Transverse colon (tissue), 4 donors: ENCODE data around the gene ARL8B. TPM values are rescaled to one million over a fixed set of nuclear protein-coding genes. Genes with fewer than 3 reads are reported as not detected.
A peak's percentile ranks its signal among the peaks of the same experiment; 100 is the strongest.

Experiments used
- DNase-seq: peaks from one replicate; pipeline ENCODE4 v3.0.0-alpha.2; 2019
- H3K27ac ChIP-seq, 4 donors: fragments of 200-600 bp; sonication (generic); 2 replicates each; pipeline ENCODE4 v1.5.1; 2016 to 2018; ENCODE audit warnings: inconsistent platforms in 4 of 4
- H3K27me3 ChIP-seq: fragments of 200-600 bp; sonication (generic); 2 replicates; pipeline ENCODE4 v1.5.1; 2017; ENCODE audit warnings: inconsistent platforms
- H3K36me3 ChIP-seq, 4 donors: fragments of 200-600 bp; sonication (generic); 2 replicates each; pipeline ENCODE4 v1.5.1; 2017 to 2019; ENCODE audit warnings: inconsistent platforms in 4 of 4
- H3K4me1 ChIP-seq, 4 donors: fragments of 200-600 bp; sonication (generic); 2 replicates each; pipeline ENCODE4 v1.5.1; 2017 to 2020; ENCODE audit warnings: inconsistent platforms in 4 of 4
- H3K4me3 ChIP-seq, 4 donors: fragments of 200-600 bp; sonication (generic); 1 replicate in 1 of 4; 2 replicates in 3 of 4; pipeline versions ENCODE4 v1.5.1 to v1.6.1; 2017 to 2019; ENCODE audit warnings: inconsistent platforms in 4 of 4
- H3K9me3 ChIP-seq, 2 donors: fragments of 200-600 bp; sonication (generic); 2 replicates each; pipeline ENCODE4 v1.5.1; 2017 to 2019; ENCODE audit warnings: inconsistent platforms in 2 of 2
- CTCF ChIP-seq, 5 experiments: fragments of 200-600 bp in 3 of 5; fragments of 450-650 bp in 2 of 5; sonication (generic) in 3 of 5; IDR thresholded peaks; 1 replicate in 2 of 5; 2 replicates in 3 of 5; pipeline ENCODE4 v1.5.1; 2016 to 2017; ENCODE audit warnings: antibody characterized with exemption in 5 of 5, inconsistent platforms in 3 of 5, mild to moderate bottlenecking in 2 of 5, moderate library complexity in 1 of 5
- EP300 ChIP-seq: sonication (generic); formaldehyde crosslinking; IDR thresholded peaks from one replicate; pipeline ENCODE4 v1.6.1; 2017; ENCODE audit warnings: antibody characterized with exemption, low read depth
- POLR2A ChIP-seq: fragments of 450-650 bp; IDR thresholded peaks from one replicate; pipeline ENCODE4 v1.6.1; 2016; ENCODE audit warnings: antibody characterized with exemption, mild to moderate bottlenecking, moderate library complexity
- POLR2AphosphoS5 ChIP-seq, 3 donors: sonication (generic); formaldehyde crosslinking; IDR thresholded peaks; one replicate each; pipeline ENCODE4 v1.6.1; 2016; ENCODE audit warnings: antibody characterized with exemption in 3 of 3
- WGBS, 2 donors: methylation state at CpG; one replicate each; pipeline ENCODE4 v1.1.5; 2018; ENCODE audit warnings: low coverage in 1 of 2; 5-methylcytosine and 5-hydroxymethylcytosine counted together
- in situ Hi-C, 4 donors: fragments of 200-750 bp; cut with MboI; loops; one replicate each; pipeline versions ENCODE4 v1.15.0 to v1.15.1; 2017; ENCODE audit warnings: low sequenced_read_pairs in 3 of 4, low pct_ligation_motif_present in 1 of 4, low pct_unique_long_range_greater_than_20kb in 1 of 4
- intact Hi-C: fragments of 100-400 bp; cut with DNase I; formaldehyde crosslinking; loops from one replicate; pipeline ENCODE4 v1.15.1; 2023; ENCODE audit warnings: low total_unique reads
- total RNA-seq, 4 donors: library from RNA; depleted of rRNA; stranded (reverse); fragments of >200 nt; gene quantifications; one replicate each; pipeline ENCODE4 v1.1.0, GENCODE V29; 2016

Gene ARL8B
- total RNA-seq, 4 donors from 2014 or later, result 13.1 to 47.2 (median 31.9) TPM

GRCh38 chr3:5122741-5123706, 932 bp downstream of the ARL8B start:
- WGBS, 2 donors, result 3 to 5% methylated on average over 6 to 25 of the region's 31 CpGs
- in situ Hi-C loops, result no loop called here
- no peaks in the 10 kb centered on the region for H3K9me3 ChIP-seq
- no peaks in the 10 kb centered on the region for H3K36me3 ChIP-seq
- peak; percentile 32 for DNase-seq
- no peaks in the 10 kb centered on the region for H3K27me3 ChIP-seq
- H3K27ac ChIP-seq, result peak overlapping the region; percentile 89 to 93 (median 92)
- TF ChIP-seq POLR2AphosphoS5 (IDR thresholded peaks at IDR 0.05) (peak in 1 of 3 donors; percentile 35), CTCF (IDR thresholded peaks at IDR 0.05) (no peak)
- peaks cover 12 to 45% (median 19%) of the 10 kb centered on the region in 4 donors for H3K4me1 ChIP-seq
- H3K4me3 ChIP-seq, result peak overlapping the region; percentile 87 to 97 (median 90)
- intact Hi-C loops, result loop anchor here (5.0 kb wide), 1 partner anchor 64 kb away; the partner anchor contains the start of gene EDEM1

- WGBS, 2 donors, result 57 to 76% methylated on average over 11 to 12 of the region's 12 CpGs
- DNase-seq, result peak; percentile 12
- TF ChIP-seq EP300 (no peak), POLR2AphosphoS5 (IDR thresholded peaks at IDR 0.05) (no peak), POLR2A (no peak), CTCF (IDR thresholded peaks at IDR 0.05) (no peak)
- H3K9me3 ChIP-seq, result no peaks in the 10 kb centered on the region
- in situ Hi-C loops, result no loop called here
- peak overlapping the region in 2 of 4 donors; percentile 87 to 97 for H3K4me3 ChIP-seq
- no peaks in the 10 kb centered on the region for H3K27me3 ChIP-seq
- H3K4me1 ChIP-seq, result peaks cover 12 to 49% (median 19%) of the 10 kb centered on the region in 4 donors
- intact Hi-C loops, result loop anchor here (5.0 kb wide), 1 partner anchor 63 kb away; the partner anchor contains the start of gene EDEM1
- H3K36me3 ChIP-seq, result no peaks in the 10 kb centered on the region
- H3K27ac ChIP-seq, result peak overlapping the region in 2 of 4 donors; percentile 89 to 93
Observed at GRCh38 chr3:5123937-5124336, 1.8 kb downstream of the ARL8B start.

- TF ChIP-seq POLR2A, result no peak
- TF ChIP-seq POLR2AphosphoS5 (IDR thresholded peaks at IDR 0.05), result no peak
- no peak for TF ChIP-seq EP300
- no peak for TF ChIP-seq CTCF (IDR thresholded peaks at IDR 0.05)
- Histone ChIP-seq H3K4me3 (no peak overlapping the region), H3K4me1 (peaks cover 12 to 51% (median 19%) of the 10 kb centered on the region in 4 donors), H3K36me3 (no peaks in the 10 kb centered on the region), H3K27me3 (no peaks in the 10 kb centered on the region), H3K27ac (no peak overlapping the region), H3K9me3 (no peaks in the 10 kb centered on the region)
- intact Hi-C loops (no loop called here), in situ Hi-C loops (no loop called here)
- no peak for DNase-seq
Observed at GRCh38 chr3:5126586-5126985, 4.5 kb downstream of the ARL8B start.

GRCh38 chr3:5128849-5129248, 6.8 kb downstream of the ARL8B start:
- Histone ChIP-seq H3K27me3 (no peaks in the 10 kb centered on the region), H3K9me3 (no peaks in the 10 kb centered on the region), H3K27ac (no peak overlapping the region), H3K4me3 (no peak overlapping the region), H3K4me1 (peaks cover 10 to 44% (median 23%) of the 10 kb centered on the region in 4 donors), H3K36me3 (no peaks in the 10 kb centered on the region)
- DNase-seq, result no peak
- WGBS, 2 donors, result 44 to 83% methylated on average over 1 to 2 of the region's 2 CpGs
- in situ Hi-C loops, result no loop called here
- intact Hi-C loops, result no loop called here
- no peak for TF ChIP-seq CTCF (IDR thresholded peaks at IDR 0.05)
- no peak for TF ChIP-seq POLR2AphosphoS5 (IDR thresholded peaks at IDR 0.05)
- no peak for TF ChIP-seq EP300
- TF ChIP-seq POLR2A, result no peak
